Kidney tubule cell (primary cell): ENCODE results near the gene SLC35F2.
"Not testable (repeated sequence)": the region's sequence is repeated elsewhere in the genome, so short reads cannot be mapped to it uniquely, and the experiment has no call there.

Experiments
- DNase-seq: peaks from one replicate; pipeline ENCODE4 v3.0.0-alpha.2; 2018; ENCODE audit warnings: low spot score

Gene SLC35F2, protein sequence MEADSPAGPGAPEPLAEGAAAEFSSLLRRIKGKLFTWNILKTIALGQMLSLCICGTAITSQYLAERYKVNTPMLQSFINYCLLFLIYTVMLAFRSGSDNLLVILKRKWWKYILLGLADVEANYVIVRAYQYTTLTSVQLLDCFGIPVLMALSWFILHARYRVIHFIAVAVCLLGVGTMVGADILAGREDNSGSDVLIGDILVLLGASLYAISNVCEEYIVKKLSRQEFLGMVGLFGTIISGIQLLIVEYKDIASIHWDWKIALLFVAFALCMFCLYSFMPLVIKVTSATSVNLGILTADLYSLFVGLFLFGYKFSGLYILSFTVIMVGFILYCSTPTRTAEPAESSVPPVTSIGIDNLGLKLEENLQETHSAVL

DNA sequence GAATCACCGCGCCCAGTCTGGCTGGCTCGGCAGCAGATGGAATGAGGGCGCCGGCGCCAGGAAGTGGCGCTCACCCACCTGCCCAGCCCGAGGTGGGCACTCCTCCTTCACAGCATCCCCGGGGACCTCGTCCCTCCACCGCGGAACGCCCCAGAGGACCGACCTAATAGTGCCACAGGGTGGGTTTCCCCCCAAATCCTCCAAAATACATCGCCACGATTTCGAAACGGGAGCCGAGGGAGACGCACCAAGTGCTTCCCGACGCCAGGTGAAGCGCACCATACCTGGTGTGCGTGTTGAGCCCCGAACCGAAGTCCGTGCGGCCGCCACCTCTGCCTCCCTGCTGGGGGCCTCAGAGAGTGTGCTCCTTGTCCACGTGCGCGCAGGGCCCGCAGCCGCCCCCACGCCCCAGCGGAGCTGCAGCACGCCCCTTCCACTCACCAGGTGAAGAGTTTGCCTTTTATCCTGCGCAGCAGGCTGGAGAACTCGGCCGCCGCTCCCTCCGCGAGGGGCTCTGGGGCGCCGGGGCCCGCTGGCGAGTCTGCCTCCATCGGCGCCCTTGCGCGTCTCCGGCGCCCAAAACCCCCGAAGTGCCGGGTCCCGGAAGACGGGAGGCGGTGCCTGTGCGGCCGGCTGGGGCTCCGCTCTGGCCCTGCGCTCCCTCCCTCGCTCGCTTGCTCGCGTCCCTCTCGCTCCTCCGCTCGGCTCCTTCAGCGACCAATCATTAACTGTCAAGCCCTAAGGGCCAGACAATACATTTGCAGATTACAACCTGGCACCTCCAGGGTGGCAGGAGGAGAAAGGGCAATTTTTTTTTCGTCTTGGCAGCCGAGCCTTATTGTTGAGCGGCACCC is at the start of gene SLC35F2:
Gene SLC35F2, minus strand, starts transcription at position 571 of the 854 bp plus-strand sequence. Its CDS starts 20 bp downstream, at position 551.
- peak; percentile 95 for DNase-seq

DNA sequence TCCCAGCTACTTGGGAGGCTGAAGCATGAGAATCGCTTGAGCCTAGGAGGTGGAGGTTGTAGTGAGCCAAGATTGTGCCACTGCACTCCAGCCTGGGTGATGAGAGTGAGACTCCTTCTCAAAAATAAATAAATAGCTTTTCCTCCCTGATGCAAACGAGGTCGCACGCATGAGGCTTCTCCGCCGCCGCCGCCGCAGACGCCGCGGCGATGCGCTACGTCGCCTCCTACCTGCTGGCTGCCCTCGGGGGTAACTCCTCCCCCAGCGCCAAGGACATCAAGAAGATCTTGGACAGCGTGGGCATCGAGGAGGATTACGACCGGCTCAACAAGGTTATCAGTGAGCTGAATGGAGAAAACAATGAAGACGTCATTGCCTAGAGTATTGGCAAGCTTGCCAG is 49.6 kb upstream of the SLC35F2 start:
- no peak for DNase-seq

DNA sequence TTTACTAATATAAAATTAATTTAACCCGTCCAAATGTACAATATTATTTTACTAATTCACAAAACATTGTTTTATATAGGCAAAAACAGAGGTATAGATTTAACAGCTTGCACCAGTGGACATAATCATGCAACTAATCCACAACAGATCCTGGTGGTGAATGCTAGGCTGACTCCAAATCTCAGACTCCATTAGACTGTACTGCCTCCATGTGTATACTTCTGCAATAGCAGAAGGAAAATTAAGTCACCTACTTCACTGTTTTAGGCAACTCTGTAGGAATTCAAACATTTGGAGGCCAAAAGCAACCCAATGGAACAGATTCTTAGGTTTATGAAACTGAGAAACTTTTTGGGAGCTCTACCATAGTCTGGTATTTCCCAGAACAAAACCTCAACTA is 39.7 kb upstream of the SLC35F2 start:
- DNase-seq: peak; percentile 49

DNA sequence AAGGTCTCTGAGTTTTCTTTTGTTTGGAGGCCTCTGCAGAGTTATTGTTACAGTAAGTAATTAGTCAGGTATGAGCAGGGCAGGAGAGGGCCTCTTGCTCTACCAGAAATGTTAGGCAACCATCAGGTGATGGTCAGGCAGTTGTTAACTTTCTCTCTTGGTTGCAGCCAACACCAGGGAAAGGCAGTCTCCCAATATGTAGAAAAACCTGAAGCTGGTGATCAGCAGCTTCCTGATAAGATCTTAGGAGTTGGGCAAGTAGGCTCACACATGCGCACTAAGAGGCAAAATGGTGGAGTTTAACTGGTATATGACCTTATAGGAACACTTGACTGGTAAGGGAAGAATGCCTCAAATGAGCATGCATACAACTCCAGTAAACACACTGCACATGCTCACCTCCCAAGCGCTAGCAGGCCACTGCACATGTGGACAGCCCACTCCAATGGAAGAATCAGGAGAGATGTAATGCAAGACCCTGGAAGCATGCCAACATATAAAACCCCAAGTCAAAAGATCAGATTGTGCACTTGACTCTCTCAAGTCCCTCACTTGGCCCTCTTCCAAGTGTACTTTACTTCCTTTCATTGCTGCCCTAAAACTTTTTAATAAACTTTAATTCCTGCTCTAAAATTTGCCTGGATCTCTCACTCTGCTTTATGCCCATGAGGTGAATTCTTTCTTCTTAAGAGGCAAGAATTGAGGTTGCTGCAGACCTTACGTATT is 23.7 kb upstream of the SLC35F2 start:
- no peak for DNase-seq

DNA sequence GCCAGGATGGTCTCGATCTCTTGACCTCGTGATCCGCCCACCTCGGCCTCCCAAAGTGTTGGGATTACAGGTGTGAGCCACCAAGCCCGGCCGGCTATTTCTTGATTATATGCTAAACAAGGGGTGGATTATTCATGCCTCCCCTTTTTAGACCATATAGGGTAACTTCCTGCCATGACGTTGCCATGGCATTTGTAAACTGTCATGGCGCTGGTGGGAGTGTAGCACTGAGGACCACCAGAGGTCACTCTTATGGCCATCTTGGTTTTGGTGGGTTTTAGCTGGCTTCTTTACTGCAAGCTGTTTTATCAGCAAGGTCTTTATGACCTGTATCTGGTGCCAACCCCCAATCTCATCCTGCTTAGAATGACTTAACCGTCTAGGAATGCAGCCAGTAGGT is 22.9 kb upstream of the SLC35F2 start:
- DNase-seq: peak; percentile 48

DNA sequence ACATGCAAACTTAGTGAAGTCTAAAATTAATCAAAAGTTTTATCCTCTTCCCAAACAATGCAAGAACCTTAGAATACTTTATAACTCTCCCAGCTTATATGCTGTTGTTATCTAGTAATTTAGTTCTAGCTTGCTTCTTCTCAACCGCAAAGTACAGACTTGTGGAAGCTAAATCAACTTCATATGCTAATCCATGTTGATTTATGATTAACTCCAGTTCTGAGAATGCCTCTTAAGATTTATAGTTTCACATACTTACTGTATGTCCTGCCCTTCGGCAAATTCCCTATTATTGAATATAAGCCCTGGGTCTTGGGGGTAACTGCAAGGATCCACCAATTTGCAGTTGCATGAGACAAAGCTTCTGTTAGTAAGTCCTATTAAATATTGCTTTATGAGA is 17.6 kb upstream of the SLC35F2 start:
- DNase-seq: no peak

DNA sequence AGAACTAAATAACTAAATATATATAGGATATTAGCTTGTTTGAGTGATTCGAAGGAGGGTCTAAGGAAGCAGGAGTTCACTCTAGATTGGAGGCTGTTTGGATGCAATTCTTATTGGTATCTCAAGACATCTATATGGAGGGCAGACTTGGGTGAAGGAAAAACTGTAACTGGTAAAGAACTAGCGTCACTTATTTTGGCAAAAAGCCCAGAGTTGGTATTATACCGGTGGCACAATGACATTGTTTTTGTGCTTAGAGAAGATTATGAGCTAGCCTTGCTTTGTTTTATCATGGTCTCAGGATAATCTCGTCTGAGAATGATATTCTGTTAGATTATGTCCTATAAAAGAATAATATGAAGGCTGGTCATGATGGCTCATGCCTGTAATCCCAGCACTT is 6.0 kb upstream of the SLC35F2 start:
- no peak for DNase-seq

DNA sequence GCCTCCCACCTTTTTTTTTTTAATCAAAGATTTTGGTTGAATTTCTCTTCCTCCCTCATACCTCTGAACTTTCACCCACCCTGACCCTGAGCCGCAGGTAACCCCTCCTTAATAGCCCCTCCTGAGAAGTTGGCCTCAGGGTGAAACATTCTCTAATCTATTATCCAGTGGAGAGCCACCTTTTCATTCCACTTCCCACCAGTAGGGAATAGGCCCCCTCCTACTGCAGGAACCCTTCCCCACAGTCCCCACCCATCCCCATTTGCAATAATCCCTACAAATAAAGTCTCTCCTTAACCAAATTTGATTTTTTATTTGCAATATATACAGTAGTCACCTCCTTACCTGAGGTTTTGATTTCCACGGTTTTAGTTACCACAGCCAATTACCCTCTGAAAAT is 2.1 kb upstream of the SLC35F2 start:
- no peak for DNase-seq

DNA sequence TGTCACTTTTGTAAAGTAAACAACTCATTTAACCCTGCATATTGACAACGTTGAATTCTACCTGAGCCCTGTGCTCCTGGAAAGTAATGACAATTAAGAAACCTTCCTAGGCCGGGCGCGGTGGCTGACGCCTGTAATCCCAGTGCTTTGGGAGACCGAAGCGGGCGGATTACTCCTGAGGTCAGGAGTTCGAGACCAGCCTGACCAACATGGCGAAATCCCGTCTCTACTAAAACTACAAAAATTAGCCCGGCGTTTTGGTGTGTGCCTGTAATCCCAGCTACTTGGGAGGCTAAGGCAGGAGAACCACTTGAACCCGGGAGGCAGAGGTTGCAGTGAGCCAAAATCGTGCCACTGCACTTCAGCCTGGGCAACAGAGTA is 1.6 kb upstream of the SLC35F2 start:
- not testable (repeated sequence) for DNase-seq

DNA sequence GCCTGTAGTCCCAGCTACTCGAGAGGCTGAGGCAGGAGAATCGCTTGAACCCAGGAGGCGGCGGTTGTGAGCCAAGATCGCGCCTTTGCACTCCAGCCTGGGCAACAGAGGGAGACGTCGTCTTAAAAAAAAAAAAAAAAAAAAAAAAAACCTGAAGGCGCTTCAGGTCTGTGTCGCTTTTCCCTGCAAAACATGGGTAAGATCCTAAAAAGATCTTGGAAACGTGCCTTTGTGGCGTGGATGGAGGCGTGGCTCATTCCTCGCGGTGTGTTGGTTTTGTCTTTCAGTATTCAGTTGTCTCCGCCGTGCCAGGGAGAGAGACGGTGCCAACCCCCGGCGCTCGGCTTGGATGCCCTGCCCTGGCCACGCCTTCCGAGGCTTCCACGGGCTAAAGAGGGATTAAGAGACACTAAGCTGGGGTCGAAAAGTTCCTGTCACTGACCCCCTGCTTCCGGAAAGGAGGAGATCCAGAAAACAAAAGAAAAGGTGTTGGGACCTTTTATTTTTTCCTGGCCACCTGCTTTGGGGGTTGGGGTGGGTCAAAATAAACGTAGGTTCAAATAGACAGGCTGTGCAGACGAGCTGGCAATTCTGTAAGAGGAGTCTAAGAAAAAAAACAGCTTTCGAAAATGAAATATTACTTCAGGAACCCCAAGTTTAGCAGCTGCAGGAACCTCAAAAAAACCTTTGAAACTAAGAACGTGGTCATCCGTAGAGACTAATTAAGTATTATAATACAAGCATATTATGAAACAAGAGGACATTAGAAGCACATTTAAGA is 1.1 kb upstream of the SLC35F2 start:
- peak; percentile 63 for DNase-seq

DNA sequence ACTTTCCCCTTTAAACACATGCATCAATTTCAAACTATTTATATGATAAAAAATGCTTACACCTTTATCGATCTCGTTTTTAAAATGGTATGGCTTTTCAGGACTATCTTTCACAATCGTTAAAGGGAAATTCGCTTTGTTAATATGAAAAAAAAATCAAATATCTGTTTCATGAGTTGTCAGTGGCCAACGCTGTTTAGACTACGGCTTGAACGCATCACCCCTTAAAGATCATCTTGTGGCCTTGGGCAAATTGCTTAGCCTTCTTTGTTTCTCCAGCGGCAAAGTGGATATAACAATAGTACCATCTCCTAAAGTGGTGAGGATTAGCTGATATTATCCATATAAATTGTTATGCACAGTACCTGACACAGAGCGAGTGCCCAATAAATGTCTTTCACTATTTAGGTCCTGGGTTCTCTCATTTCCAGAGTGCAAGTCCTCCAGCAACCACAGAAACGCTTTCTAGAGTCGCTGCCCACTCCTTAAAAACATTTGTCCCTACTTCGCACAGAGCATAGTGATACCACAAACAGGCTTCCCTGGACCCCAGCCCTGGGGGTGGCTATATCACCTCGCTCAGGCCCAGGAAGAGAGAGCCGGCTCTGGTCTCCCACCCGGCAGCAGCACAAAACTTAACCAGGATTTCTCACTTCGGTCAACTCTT is 904 bp downstream of the SLC35F2 start:
- DNase-seq: no peak

DNA sequence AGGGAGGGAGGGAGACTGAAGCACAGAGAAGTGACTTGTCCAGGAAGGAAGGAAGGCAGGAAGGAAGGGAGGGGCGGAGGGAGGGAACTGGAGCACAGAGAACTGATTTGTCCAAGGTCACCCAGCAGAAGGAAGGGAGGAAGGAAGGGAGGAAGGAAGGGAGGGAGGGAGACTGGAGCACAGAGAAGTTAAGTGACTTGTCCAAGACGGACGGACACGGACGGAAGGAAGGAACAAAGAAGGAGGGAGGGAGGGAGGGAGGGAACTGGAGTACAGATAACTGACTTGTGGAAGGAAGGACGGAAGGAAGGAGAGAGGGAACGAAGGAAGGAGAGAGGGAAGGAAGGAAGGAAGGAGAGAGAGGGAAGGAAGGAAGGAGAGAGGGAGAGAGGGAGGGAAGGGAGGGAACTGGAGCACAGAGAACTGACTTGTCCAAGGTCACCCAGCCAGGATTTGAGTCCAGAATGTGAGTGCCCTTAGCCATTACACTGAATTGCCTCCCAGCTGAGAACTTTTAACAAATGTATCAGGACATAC is 1.5 kb downstream of the SLC35F2 start:
- DNase-seq: peak; percentile 67

DNA sequence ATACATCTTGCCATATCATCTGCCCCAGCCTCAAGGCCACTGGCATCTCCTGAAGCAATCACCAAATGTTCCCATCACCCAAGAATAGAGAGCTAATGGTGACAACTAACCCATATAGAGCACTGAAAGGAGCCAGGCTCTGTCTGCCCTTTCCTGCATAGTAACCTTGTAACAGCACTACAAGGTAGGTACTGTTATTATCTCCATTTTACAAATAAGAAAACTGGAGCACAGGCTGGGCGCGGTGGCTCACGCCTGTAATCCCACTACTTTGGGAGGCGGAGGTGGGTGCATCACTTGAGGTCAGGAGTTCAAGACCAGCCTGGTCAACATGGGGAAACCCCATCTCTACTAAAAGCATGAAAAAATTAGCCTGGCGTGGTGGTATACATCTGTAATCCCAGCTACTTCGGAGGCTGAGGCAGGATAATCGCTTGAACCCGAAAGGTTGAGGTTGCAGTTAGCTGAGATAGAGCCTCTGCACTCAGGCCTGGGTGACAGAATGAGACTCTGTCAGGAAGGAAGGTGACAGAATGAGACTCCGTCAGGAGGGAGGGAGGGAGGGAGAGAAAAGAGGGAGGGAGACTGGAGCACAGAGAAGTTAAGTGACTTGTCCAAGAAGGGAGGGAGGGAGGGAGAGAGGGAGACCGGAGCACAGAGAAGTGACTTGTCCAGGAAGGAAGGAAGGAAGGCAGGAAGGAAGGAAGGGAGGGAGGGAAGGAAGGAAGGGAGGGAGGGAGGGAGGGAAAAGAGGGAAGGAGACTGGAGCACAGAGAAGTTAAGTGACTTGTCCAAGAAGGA is 2.2 kb downstream of the SLC35F2 start:
- DNase-seq: no peak

DNA sequence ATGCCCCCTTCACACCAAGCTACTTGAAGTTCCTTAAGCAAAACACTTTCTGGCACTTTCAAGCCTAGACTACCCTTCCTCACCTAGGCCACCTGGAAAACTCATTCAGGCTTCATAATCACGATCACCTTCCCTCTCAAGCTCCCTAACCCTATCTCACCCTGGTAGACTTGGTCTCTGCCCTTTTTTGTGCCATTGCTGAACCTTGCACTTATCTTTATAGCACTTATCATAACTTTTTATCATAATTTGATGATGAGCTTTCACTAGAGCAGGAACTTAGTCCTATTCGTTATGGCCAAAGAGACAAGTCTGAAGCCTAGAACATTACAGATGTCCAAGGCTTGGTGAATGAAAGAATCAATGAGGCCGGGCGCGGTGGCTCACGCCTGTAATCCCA is 5.5 kb downstream of the SLC35F2 start:
- no peak for DNase-seq

DNA sequence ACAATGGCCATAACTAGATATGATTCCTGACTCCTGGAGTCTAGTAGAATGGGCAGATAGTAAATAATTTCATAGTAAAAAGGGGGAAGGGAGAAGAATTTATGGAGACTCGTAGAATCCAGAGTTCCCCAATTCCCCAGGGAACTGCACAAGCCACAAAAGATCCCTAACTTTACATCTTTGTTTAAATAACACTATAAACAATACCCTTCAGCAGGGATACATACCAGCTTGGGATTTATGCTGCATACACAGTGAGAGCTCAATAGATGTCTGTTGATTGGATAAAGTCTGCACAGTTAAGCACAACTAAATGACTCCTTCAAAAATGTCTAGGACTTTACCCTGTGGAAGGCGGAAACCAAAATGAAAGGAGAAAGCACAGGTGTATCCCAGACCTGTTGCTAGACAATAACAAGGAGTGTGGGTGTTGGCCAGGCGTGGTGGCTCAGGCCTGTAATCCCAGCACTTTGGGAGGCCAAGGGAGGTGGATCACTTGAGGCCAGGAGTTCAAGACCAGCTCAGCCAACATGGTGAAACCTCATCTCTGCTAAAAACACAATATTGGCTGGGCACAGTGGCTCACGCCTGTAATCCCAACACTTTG is 6.8 kb downstream of the SLC35F2 start:
- no peak for DNase-seq

DNA sequence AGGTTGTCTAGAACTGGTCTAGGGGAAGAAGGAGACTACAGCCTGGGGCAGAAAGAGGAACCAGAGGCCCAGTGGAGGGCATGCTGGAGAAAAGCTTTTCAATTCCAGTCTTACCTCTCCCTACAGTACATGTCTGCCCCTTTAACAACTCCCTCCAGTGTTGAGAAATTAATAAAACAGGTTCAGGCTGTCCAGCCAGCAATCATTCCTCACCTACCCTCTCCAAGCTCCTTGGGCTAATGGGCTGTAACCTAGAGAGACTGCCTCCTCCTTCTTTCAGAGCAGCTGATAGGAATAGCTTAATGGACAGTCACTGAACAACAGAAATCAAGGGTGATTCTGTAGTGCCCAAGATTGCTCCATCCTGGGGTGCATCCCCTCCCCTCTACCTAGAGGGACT is 8.8 kb downstream of the SLC35F2 start:
- peak; percentile 31 for DNase-seq

DNA sequence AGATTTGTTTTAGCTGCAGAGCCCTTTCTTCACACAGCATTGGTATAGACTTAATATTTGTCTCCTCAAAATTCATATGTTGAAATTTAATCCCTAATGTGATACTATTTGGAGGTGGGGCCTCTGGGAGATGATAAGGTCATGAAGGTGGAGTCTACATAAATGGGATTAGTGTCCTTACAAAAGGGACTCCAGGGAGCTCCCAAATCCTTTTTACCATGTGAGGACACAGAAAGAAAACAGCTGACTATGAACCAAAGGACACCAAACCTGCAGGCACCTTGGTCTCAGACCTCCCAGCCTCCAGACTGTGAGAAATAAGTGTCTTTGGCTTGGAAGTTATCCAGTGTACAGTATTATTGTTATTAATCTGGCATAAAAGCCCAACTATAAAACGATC is 10.2 kb downstream of the SLC35F2 start:
- DNase-seq: no peak

DNA sequence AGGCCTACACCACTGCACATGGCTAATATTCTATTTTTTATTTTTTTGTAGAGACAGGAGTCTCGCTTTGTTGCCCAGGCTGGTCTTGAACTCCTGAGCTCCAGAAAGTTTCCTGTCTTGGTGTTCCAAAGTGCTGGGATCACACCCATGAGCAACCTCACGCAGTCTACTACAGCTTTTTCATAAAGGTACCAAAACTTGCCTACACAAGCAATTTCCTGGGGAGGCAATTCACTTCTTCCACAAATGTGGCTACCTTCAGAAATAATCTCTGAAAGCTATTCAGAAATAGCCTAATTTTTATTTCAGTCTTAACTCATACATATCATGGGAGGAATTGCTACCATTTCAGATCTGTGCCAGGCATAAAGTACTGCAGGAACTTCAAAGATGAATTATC is 11.4 kb downstream of the SLC35F2 start:
- no peak for DNase-seq

DNA sequence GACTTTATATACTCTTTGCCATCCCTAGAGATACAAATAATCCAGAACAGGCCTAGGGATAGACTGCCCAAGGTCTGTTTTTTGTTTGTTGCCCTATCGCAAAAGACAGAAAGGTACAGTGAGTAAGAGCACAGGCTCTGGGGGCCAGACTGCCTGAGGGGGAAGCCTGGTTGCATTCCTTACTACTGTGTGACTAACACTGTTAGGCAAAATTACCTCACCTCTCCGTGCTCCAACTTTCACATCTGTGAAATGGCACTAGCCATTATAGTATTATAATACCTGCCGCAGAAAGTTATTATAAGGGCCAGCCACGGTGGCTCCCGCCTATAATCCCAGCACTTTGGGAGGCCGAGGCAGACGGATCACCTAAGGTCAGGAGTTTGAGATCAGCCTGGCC is 14.5 kb downstream of the SLC35F2 start:
- peak; percentile 90 for DNase-seq
